Stimulated activated CD8-positive, alpha-beta memory T cell treated with anti-CD3 and anti-CD28 coated beads, Interleukin-12 subunit alpha, Interleukin-12 subunit beta, amount 100 ng/mL, for 4 hours (primary cell): ENCODE results near the gene SLC38A3.

Experiments
- DNase-seq: peaks from one replicate; pipeline ENCODE4 v3.0.0-alpha.2; 2020; ENCODE audit warnings: low read depth

SLC38A3 gene

DNA sequence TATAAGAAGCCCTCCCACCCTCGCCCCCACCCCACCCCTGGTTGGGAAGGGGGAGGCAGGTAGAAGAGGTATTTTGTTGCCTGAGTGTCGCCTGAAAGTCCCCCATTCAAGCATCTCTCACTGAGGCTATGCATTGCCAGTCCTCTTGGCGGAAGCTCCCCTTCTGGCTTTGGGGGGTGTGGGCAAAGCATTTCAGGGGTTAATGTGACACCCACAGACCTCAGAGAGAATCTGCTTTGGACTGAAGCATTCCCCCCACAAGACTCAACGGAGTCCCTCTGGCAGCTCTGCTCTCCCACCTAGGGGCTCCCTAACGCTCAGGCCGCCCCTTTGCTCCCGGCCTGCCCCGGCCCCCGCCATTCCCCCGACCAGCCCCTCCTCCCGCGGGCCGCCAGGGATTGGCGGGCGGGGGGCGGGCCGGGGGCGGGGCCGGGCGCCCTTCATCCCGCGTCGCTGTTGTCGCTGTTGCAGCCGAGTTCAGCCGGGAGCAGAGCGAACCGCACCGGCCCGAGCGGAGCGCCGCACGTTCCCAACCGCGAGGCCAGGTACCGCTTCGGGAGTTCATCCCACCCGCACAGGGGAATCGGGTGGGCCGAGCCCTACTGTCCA is at the start of gene SLC38A3:
TSS of gene SLC38A3 (plus strand) at position 468 of the 609 bp plus-strand sequence. CDS start 8,929 bp downstream, outside the sequence.
- DNase-seq: no peak

GRCh38 chr3:50155491-50155878 is 49.6 kb upstream of the SLC38A3 start:
- DNase-seq: no peak

DNA sequence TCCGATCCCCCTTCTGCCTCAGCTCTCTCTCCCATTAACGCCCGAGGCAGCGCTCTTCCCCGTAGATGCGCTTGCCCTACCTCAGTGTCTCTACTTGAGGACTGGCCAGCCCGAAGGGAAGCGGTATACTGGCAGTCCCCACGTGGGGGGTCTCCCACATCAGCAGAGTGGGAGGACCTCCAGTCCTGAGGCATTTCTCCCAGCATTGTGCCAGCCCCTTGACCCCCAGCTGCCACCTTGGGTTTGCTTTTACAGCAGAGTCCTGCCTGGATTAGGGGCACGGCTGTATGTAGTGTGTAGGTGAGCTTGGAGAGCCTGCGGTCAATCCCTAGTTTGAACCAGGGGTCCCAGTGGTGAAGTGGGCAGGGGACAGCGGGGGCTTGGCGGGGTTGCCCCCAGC is 49.2 kb upstream of the SLC38A3 start:
- DNase-seq: no peak

DNA sequence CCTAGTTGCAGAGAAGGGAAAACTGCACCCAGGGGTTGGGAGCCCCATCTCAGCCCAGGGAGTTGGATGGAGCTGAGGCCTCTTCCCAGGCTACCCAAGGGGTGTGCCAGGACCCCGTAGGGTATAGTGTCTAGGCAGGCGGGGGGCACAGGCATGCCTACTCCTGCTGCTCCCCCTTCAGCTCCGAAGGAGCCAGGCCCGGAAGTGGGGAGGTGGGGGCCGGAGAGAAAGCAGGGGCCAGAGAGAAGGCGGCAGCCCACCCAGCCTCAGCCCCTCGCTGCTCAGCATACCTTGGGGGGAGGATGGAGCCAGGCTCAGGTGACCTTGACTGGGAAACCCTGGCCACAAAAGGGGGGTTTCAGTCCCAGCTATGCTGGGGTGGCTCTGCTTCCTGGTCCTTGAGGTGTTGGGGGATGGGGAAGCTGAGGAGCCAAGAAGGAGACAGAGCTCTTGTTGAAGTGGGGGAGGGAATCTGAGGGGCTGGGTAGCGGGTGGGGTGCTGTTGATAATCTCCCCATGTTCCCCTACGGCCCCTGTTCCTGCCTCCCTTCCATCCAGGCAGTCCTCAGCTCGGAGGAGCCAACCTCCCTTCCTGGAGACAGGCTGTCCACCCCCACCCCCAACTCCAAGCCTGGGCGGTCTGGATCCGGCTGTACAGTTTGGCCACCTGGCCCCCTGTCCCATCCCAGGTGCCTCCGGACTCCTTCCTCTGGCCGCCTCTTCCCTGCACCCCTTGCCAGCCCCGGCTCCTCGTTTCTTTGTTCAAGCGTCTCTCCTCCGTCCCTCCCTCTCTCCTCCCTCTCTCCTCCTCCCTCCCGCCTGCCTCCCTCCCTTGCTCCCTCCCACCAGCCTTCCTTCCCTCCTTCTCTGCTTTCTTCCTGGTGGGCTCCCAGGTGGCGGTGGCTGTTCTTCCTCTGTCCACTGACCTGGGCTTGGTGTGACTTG is 48.2 kb upstream of the SLC38A3 start:
- no peak for DNase-seq

- DNase-seq: no peak
Measured at GRCh38 chr3:50157827-50158529, 47.1 kb upstream of the SLC38A3 start.

DNA sequence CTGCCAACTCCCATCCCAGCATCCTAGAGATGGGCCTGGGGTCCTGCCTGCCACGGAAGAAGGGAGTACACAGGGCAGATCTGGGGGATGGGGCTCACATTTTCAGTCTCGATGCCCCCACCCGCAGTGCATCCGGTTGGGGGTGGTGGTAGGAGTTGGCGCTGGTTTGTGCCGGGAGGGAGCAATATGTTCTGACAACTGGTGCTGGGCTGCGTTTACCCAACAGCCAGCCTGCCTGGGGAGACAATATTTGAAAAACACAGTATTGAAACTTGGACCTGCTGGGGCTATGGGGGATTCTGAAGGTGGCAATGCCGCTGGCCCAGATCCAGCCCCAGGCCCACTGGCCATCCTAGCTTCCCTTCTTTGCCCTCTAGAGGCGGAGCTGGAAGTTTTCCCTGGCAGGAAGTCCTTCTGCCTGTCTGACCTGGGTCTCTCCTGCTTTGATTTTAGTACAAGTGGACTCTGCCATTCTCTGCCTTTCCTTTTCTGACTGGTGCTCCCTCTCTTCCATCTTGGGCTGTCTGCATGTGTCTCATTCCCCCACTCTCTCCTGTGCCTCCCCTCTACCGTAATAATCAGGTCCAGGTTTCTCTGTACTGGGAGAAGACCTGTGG is 46.4 kb upstream of the SLC38A3 start:
- DNase-seq: no peak

- DNase-seq: no peak
Measured at GRCh38 chr3:50160561-50160983, 44.5 kb upstream of the SLC38A3 start.

- DNase-seq: no peak
Measured at GRCh38 chr3:50161320-50161719, 43.8 kb upstream of the SLC38A3 start.

DNA sequence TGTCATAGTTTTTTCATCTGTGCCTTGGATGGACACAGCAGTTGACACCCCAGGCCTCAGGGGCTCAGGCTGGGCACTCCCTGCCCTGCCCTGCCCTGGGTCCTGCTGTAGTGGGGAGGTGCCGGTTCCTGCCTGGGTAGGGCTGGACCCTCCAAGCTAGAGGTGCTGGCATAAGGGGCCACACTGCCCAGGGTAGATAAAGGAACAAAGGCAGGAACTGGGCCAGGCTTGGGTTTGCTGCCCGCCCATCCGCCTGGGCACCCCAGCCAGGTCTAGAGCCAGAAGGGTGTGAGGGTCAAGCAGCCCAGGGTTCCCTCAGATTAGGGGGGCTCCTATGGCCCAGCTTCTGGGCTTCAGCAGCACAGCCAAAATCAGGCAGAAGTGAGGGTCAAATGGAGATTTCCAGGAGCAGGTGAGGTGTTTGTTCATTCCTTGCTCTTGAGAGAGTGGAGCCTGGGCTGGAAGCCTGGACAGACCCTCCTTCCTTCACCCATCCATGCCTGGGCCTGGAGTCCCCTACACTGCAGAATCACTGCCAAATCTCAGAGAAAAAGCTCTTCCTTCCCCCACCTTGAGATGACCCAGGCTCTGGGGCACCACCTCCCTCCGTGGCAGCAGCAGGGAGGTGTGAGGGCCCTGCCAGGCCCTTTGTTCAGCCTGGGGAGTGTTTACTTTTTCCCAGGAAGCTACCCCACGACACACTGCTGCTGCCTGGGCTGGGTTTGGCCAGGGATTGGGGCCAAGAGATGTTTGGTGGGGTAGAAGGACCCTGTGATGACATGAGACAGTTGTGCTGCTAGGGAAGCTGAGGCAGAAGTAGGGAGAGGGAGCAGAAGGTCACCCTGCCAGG is 42.8 kb upstream of the SLC38A3 start:
- DNase-seq: no peak

DNA sequence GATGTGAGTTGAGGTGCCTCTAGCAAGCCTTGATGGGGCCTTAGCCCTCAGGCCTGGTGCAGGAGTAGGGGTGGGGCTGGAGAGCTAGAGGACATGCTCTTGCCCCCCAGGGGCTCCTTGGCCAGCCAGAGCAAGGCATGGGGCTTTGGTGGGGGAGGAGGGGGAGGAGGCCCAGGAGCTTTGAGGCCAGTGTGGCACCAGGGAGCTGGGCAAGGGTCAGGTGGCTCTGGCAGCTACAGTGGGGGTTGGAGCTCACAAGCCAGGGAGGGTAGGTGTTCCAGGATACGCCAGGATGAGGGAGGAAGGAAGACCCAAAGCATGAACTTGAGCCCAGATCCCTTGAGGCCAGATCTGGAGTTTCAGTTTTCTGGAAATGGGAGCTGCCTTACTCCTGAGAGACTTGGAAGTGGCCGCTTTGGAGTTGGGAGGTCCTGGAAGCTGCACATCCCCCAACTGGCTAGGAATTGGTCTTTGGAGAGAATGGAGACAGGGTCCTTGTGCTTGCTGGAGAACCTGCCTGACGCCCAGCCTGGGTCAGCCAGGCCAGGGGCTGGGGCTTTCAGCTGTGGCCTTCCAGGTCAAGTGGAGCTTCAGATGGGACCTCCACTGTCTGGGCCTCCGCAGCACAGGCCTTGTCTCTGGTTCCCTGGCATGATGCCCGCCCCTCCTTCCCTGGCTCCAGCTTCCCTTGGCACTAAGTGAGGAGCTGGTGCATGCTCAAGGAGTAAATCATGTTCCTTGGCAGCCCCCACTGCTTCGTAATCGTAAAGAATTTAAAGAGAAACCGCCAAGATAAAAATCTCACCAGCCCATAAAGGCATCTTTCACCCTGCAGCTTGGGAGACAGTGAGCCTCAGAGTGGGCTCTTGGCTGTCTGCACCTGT is 41.3 kb upstream of the SLC38A3 start:
- DNase-seq: no peak

DNA sequence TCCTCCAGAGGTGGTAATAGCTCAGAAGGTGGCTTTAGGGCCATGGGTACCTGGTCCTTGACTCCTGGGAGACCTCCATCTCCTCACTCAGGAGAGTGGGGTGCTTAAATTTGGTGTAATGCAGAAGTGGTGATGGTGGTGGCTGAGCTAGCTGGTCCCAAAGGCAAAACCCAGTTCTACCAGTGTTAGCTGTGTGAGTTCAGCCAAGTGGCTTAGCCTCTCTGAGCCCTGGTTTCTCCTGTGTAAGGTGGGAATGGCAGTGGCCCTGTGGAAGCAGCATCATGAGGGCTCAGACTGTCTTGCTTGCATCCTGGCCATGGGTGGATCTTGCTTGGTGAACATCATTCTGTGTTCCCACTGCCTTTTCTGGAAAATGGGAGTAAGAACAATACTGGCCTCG is 40.6 kb upstream of the SLC38A3 start:
- DNase-seq: no peak

GRCh38 chr3:50164984-50165909 is 39.8 kb upstream of the SLC38A3 start:
- DNase-seq: no peak

DNA sequence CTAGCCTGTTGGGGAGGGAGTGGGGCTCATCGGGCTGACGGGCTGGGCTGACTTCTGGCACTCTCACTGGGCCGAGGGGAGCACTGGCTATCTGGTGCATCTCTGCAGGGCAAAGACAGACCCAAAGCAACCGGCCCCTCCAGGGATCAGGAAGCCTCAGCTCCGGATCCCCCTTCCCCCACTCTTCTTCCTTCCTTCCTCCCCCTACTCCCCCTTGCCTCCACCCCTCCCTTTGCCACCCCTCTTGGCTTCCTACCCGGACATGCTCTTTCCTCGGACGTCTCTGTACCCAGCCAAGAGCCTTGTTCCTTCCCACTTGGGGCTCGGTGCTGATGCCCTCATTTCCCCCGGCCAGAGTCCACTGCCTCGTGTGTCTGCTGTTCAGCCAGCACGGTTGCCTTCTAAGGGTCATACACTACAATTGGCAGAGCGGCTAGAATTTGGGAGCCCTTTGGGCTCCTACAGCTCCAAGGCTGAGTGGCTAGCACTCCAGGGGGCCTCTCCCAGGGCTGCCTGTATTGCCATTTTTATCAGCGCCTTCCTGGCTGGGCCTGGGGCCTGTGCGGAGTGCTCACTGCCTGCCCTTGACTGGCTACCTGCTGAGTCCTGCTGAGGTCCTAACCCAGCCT is 39.0 kb upstream of the SLC38A3 start:
- no peak for DNase-seq

- no peak for DNase-seq
Measured at GRCh38 chr3:50166620-50167019, 38.5 kb upstream of the SLC38A3 start.

- no peak for DNase-seq
Measured at GRCh38 chr3:50167069-50167840, 37.8 kb upstream of the SLC38A3 start.

- no peak for DNase-seq
Measured at GRCh38 chr3:50167841-50168209, 37.2 kb upstream of the SLC38A3 start.

GRCh38 chr3:50168388-50168787 is 36.7 kb upstream of the SLC38A3 start:
- DNase-seq: no peak

- no peak for DNase-seq
Measured at GRCh38 chr3:50168791-50169190, 36.3 kb upstream of the SLC38A3 start.
